Non-pigmented ciliary epithelial cell (primary cell): ENCODE data around the gene OR9A4.
"Not testable (repeated sequence)": the region's sequence is repeated elsewhere in the genome, so short reads cannot be mapped to it uniquely, and the experiment has no call there.

Experiments
- DNase-seq: peaks from one replicate; pipeline ENCODE4 v3.0.0-alpha.2; 2010; ENCODE audit warnings: low read depth

OR9A4 gene, protein sequence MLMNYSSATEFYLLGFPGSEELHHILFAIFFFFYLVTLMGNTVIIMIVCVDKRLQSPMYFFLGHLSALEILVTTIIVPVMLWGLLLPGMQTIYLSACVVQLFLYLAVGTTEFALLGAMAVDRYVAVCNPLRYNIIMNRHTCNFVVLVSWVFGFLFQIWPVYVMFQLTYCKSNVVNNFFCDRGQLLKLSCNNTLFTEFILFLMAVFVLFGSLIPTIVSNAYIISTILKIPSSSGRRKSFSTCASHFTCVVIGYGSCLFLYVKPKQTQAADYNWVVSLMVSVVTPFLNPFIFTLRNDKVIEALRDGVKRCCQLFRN

DNA sequence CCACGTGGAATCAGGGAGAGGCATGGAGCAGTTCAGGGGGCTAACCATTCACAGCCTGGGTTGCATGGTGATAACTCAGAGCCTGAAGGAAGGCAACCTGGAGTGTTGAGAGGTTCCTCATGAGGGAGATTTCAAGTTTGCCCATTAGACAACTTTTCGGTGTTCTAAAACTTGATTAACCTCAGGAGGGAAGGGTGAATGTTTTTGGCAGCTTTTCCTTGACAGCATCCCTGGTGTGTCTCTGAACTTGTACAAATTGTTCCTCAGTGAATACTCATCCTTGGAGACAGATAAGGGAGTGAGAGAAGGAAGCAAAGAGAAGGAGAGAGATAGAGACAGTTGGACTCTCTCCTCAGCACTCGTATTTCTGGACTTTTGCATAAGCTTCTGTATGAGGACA is at the start of gene OR9A4:
TSS of gene OR9A4 (plus strand) at position 301 of the 400 bp plus-strand sequence. CDS start 2,477 bp downstream, outside the sequence.
- no peak for DNase-seq

DNA sequence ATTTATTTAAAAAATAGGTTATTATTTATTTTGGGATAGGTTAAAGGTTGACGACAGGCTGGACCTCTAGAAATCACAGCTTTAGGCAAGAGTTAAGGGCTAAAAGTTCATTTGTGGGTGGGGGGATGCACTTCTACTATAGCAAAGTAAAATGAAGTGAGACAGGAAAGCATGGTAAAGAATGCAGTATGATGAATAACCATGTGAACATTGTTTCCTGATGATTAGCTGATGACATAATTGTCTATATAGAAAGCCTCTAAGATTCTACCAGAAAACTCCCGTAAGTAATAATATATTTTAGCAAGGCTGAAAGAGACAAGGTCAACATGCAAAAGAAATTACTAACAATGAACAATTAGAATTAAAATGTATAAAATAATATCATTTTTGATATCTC is 49.2 kb upstream of the OR9A4 start:
- DNase-seq = no peak

DNA sequence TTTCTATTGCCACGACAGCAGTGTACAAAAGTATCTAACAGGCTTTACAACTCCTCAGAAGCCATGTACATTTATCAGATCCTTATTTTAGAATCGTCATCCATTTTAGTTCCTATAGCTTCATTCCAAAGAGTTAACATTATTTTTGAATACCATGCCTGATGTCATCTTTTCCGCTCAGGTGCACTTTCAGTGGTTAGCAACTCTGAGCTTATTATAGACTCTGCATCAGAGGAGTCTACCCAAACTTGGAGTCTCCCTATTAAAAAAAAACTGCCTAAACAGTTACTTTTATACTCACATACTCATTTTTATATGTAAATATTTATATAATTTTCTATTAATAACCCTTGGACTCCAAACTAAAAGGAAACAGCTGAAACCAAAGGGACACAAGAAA is 43.3 kb upstream of the OR9A4 start:
- no peak for DNase-seq

DNA sequence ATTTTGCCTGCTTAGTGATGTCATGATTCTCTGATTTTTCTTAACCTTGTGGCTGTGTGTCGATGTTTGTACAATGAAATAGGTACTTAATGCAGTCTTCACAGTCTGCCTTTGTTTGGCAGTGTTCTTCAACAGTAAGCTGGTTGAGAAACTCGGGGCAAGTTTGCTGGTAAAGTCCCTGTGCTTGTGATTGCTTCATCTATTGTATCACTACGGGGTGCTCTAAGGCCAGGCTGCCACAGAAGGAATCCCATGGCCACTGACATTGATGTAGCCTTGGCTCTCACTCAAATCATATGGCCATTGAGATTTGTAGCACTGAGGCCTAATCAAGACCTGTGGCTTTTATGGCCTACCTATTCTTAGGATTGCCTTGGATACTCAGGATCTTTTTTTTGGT is 41.4 kb upstream of the OR9A4 start:
- no peak for DNase-seq

DNA sequence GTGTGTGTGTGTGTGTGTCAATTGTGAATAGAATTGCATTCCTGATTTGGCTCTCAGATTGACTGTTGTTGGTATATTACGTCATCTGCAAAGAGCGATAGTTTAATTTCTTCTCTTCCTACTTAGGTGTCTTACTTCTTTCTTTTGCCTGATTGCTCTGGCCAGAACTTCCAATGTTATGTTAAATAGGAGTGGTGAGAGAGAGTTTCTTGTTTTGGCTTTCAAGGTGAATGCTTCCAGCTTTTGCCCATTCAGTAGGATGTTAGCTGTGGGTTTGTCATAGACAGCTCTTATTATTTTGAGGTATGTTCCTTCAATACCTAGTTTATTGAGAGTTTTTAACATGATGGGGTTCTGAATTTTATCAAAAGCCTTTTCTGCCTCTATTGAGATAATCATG is 40.7 kb upstream of the OR9A4 start:
- DNase-seq = no peak

DNA sequence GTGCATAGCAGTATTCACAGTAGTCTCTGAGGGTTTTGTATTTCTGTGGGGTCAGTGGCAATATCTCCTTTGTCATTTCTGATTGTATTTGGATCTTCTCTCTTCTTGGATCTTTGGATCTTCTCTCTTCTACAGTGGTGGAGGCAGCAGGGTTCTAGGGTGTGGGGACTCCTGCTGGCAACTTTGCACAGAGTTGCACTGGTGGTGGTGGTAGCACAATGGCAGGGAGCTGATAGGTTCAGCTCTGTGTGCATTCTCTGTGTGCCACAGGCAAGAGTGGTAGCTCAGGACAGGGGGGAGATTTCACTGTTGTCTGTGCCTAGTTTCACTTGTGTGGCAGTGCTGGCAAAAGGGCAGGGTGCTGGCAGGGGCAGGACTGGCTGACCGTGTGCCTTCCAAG is 39.8 kb upstream of the OR9A4 start:
- no peak for DNase-seq

DNA sequence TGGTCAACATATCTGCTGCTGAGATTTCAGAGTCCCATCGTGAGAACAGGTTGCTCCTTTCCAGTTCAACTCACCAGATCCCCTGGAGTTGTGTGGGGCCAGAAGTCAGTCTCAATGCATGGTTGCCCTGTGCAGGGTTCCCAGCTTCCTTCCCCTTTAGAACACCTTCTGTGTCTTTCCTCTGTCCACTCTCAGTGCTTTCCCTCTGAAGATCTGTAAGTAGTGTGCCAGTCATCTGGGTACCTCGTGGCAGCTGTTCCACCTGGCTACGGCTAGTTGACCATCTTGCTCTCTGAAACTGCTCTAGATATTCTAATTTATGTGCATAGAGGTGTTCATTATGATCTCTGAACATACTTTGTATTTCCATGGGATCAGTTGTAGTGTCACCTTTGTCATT is 38.8 kb upstream of the OR9A4 start:
- no peak for DNase-seq

DNA sequence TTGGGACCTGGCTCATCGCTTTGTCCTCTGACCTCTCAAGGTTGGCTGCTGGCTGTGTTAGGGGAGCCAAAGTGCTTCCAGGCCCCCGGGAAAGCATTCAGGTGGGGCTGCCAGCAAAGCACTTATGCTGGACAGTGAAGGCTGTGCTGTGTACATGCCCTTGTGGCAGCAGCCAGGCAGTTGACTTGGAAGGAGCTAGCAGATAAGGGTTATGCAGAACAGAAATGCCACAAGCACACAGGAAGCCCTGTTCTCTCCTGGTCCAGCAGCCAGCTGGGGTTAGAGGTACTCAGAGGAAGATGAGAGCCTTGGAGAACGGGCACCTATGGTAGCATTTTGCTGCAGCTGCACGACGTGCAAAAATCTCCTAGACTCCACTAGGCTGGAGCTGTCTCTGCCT is 35.2 kb upstream of the OR9A4 start:
- DNase-seq = no peak

DNA sequence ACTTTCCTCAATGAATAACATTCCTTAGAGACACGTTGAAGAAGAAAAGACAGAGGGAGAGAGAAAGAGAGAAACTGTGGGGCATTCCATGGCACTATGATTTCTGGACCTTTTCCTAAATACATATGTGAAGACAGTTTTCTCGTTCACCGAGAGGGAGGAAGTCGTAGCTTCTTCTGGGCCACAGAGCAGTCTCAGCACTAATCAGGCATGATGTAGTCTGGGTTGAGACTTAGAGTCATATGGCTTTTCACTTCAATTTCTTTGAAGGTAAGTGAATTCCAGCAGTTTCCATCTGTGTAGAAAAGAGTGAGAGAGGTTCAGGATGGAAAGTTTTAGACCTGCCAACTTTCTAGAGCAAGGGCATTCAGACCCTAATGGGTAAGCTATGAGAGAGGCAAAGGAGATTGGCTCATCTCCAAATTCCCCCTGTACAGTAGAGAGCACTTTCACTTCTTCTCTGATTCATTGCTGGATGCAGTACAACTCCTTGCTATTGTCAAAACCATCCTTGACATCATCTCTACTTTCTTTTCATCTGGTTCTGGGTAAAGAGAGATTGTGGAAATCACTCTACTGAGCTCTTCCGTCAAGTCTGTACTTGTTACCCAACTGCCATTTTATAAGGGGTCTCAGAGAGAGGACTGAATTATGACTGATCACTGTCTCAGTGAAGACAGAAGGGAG is 31.5 kb upstream of the OR9A4 start:
- no peak for DNase-seq

DNA sequence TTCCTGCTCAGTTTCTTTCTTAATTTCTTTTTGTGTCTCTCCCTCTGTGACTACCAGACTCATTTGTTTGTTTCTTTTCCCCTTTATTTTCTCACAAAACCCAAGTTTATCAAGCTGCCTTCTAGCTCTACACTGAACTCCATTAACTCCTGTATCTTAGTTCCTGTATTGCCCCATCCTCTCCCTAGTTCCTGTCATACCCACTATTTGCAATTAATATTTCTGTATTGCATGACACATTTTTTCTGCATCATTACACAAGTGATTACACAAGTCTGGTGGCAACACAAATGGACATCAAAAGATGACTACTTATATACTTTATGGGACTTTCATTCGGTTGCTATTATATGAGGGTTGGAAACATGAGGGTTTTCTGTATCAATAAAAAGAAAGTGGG is 26.9 kb upstream of the OR9A4 start:
- no peak for DNase-seq

DNA sequence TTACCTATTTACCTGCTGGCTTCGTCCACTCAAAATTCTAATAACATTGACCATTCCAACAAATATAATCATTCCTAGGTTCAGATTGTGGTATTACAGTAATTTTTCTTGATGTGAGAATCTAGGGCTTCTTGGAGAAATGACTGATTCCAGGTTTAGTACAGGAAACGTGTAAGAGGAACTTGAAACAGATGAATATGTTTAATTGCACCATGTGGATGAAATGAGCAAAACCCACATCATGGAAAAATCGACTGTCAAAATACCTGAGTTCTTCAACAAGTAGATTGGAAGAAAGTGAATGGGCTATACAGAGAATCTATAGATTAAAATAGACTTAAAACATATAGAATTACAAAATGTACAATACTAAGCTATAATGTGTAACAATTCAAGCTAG is 24.9 kb upstream of the OR9A4 start:
- DNase-seq = no peak

DNA sequence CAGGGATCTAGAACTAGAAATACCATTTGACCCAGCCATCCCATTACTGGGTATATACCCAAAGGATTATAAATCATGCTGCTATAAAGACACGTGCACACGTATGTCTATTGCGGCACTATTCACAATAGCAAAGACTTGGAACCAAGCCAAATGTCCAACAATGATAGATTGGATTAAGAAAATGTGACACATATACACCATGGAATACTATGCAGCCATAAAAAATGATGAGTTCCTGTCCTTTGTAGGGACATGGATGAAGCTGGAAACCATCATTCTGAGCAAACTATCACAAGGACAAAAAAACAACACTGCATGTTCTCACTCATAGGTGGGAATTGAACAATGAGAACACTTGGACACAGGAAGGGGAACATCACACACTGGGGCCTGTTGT is 16.8 kb upstream of the OR9A4 start:
- DNase-seq = not testable (repeated sequence)

DNA sequence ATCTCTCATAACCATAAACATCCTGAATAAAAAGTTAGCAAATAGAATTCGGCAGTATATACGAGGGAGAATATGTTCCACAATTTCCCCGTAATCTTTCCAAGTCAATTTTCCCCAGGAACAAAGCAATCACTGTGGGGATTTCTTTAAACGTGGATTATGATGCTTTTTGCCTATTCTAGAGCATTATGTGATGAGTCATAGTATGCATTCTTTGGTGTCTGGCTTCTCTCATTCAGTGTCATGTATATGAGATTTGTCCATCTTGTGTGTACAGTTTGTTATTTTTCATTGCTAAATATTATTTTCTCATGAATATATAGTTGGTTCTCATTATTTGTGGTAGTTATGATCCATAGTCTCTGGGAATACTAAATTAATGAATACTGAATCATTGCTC is 9.9 kb upstream of the OR9A4 start:
- DNase-seq = no peak

DNA sequence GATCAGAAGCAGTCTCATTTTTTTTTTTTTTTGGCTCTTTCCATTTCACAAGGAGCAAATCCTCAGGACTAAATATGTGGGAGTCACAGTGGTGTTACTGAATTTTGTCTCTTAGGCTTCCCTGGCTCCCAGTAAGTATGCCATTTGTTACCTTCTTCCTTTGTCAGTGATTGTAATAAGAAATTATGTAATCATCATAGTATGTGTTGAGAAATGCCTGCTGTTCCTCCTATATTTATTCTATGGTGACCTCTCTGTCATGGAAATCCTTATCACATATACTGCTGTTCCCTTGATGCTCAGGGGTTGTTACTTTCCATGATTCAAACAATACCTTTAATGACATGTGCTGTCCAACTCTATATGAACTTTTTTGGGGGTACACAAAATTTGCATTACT is 4.8 kb upstream of the OR9A4 start:
- DNase-seq = no peak

DNA sequence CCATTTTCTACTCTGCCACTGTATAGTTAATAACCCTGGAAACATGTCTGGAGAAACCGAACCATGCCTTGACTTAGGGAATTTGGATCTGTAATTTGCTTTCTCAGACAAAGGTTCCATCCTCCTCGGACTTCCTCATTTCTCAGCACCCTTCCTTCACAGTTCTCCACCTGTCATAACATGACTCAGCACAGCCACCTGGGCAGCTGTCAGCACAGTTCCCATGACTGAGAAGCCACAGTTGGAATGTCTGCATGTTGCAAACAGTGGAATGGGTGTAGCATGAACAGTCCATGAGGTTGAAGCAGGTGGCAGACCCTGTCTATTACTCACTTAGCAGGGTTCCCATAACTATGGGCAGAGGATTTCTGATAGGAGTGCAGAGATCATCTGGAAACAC is 634 bp upstream of the OR9A4 start:
- no peak for DNase-seq

DNA sequence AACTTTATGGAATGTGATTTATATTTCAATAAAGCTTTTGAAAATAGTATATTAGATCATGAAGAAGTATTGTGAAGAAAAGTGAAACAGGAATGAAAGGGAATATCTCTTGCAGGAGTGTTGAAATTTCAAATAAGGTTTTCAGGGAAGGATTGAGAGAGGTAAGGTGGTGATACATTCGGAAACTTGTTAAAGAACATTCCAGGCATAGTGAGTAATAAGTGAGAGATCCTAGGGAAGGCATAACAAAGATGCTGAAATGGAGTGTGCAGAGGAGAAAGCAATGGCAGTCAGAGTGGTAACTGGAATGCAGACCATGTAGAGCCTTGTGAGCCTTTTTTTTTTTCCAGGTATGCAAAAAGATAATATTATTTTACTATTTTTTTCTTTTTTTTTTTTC is 4.1 kb downstream of the OR9A4 start:
- no peak for DNase-seq

DNA sequence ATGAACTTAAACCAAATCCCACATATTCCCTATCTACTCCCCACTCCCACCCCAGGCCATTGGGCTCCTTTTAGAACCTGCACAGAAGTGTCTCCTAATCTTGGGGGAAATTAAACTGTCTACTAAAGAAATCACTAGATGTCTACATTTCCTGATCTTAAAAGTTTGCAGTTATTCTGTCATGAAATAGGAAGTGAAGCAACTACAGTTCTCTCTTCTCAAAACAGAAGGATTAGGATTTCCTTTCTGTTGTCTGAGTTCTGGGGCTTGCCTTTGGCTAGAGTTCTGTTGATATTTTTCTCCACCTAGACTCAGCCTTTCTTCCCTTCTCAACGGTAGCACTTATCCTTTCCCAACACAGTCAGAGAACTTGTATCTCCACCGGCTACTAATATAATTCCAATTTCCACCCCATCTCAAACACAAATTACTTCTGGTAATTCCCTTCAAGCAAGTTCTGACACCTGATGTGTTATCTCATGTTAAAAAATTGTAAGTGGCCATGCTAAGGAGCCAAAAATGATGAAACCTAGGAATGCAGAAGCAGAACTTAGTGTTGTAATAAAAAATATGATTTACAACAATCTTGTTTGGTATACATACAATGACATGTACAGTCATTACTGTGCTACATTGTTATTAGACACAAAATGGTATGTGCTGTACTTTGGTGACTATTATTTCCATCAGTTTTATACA is 12.1 kb downstream of the OR9A4 start:
- DNase-seq = no peak

DNA sequence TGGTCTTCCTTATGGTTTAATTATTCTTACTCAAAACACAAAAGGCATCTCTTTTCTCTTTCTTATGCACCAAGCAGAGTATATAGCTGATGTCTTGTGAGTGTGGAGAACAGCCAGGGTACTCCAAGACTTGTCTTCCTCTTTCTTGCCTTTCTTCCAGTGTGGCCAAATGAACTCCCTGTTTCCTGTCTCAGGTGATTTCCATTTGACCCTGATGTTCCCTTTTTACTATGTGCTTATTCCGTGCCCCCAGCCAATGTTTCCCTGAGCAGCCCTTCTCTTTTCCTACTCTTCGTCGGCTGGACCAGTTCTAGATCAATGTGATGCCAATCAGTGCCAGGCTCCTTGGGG is 12.6 kb downstream of the OR9A4 start:
- no peak for DNase-seq

DNA sequence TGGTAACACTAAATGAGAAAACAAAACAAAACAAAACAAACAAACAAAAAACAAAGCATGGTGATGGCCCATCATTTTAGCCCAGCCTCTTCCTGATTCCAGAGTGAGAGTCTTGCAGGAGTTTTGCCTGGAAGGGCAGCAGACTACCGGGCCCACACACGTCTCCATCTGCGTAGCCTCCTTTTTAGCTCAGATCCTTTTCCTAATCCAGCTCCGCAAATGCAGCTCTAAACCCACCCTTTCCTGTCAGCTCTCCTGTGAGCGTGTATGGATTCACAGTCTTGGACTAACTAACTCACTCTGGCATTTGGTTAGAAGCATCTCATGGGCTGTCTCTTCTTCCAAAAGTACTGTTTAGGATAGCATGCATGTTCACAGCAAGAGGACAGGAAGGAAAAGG is 14.0 kb downstream of the OR9A4 start:
- DNase-seq = no peak

DNA sequence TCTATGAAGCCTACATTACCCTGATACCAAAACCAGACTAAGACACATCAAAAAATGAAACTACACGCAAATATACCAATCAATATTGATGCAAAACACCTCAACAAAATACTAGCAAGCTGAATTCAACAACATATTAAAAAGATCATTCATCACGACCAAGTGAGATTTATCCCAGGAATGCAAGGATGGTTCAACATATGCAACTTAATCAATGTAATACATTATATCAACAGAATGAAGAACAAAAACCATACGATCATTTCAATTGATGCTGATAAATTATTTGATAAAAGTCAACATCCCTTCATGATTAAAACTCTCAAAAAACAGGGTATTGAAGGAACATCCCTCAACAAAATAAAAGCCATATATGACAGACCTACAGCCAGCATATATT is 24.9 kb downstream of the OR9A4 start:
- no peak for DNase-seq

DNA sequence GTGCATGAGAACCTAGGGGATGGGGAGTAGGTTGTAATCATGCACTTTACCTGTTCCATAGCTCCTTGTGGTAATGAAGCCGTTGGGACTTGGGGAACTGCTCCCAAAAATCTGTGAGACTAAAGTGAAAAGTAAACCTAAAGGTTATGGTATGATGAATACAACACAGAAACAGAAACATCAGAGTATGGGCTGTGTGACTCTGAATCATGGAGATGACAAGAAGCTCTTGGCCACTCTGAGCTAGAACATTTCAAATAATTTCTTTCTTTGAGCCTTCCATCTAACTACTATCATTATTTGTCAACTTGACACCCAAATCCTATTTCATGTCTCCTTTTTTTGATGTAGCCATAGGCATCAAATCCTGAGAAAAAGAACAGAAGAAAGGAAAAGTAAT is 27.6 kb downstream of the OR9A4 start:
- no peak for DNase-seq

DNA sequence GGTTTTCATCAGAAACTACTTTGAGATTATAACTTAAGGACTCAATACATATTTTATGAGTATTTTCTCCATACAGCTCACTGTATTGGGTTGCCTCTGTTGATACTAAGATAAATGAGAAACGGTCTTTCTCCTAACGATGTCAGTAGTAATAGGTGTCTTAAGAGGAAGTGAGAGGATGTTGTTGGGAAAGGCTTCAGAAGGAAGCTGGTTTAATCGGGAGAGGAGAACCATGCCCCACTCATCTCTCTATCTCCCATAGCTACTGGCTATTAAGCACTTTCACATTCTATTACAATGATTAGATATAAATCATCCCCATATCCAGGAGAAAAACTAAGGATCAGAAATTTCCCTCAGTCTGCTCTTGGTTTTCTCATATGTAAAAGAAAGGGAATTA is 28.6 kb downstream of the OR9A4 start:
- no peak for DNase-seq

DNA sequence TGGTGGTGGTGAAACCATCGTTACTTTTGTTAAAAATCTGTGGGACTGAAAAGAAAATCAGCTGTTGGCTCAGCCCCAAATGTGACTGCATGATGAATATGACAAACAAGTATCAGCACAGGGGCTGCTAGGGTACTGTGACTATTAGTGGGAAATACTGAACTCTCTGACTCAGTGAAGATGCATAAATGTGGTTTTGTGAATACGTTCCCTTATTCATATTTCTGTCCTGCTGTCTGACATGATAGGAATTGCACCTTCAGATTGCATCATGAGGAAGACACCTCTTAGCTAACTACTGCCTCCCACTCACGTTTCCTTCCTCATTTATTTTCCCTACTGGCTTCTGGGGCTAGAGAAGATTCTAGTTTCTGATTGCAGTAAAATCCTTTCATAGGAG is 29.2 kb downstream of the OR9A4 start:
- DNase-seq = peak; percentile 34

DNA sequence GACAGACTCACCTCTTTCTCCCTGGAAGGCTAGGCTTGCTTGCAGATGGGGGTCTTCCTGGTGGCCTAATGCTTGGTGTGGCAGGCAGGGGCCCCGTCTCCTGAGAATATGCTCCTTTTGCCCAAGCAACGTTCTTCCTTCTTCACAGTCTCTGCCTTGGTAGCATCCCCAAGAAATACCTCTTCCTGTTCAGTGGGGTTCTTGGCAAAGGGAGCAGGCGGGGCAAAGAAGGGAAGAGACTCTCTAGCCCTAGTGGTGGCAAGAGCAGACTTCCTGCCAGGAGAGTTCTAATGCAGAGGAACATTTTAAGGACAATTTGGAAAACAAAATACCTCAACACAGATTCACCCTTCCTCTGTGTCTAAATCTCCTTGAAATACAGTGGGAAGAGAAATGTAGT is 30.6 kb downstream of the OR9A4 start, which contains the start of gene CLEC5A:
TSS of gene CLEC5A (minus strand) at position 179 of the 400 bp plus-strand sequence. CDS start 682 bp downstream, outside the sequence.
- no peak for DNase-seq
